HG03108 (cell line): ENCODE results near the gene TOX2.

Source experiments
- ATAC-seq: cut with Tn5 transposase; IDR thresholded peaks from one replicate; pipeline ENCODE4 v1.9.1; 2021; ENCODE audit warnings: moderate library complexity; ENCODE audit not compliant: unreplicated experiment

TOX2 gene

GRCh38 chr20:43955750-43956191, 41.1 kb downstream of the TOX2 start:
- no peak for ATAC-seq

- ATAC-seq = no peak
Measured at GRCh38 chr20:43957392-43957791, 42.7 kb downstream of the TOX2 start.

DNA sequence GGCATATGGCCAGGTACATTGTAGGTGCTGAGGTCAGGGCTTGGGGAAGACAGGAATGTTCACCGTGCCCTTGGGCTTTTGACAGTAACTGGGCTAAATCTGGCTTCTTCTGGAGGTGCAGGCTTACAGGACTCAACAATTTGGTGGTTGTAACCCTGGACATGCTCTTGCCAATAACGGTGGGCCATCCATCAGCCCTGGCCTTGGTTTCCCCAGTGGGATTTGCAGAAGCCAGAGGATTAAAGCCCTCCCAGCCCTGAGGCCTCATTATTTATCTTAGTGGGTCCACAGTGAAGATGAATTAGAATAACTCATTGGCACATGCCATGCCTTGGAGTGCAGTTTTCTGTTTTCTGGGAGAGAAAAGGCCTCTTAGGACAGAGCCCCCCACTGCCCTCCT, 44.0 kb downstream of the TOX2 start:
- no peak for ATAC-seq

DNA sequence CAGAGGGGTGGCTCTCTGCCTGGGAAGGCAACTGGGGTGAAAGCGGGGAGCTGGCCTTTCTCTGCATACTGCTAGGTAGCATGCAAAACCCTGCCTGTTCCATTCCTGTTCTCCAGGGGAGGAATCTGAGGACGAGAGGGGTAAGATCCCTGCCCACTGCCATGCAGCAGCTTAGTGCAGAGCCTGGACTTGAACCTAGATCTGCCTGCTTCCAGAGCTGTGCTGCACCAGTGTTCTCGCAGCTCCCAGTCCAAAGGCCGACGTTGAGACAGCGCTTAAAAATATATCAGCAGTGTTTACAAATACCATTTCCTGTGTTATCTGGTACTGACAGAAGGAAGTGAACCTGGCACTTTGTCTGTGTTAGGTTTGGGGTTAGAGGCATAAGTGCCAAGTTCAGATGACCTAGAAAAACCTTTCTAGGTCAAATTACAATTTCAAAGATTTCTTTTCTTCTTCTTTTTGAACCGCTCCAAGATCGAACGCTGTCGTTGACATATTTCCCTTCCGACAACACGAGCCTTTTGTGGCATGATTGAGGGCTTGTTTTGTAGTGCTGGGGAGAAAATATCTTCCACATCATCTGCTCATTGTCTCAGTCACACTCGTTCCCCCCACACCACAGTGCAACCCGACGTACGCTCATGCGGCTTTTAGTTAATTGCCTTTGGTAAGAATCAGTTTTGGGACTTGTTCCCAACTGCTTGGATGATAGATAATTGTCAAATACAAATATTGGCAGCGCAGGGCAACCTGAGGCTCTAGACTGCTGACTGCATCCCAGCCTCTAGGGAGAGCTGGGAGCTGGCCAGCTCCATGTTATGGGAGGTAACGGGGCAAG, 44.6 kb downstream of the TOX2 start:
- no peak for ATAC-seq

DNA sequence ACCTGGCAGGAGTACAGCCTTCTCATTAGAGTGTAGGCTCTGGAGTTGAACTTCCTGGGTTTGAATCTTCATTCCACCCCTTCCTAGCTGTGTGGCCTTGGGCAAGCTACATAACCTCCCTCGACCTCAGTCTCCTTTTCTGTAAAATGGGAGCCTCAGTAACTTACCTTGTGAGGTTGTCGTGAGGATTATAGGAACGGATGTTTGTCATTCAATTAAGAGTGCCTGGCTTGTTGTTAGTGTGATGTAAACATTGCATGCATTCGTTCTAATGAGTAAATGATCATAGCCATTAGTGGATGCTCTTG, 45.2 kb downstream of the TOX2 start:
- ATAC-seq = no peak

- no peak for ATAC-seq
Measured at GRCh38 chr20:43960231-43960630, 45.6 kb downstream of the TOX2 start.

GRCh38 chr20:43961116-43961515, 46.5 kb downstream of the TOX2 start:
- ATAC-seq = no peak

DNA sequence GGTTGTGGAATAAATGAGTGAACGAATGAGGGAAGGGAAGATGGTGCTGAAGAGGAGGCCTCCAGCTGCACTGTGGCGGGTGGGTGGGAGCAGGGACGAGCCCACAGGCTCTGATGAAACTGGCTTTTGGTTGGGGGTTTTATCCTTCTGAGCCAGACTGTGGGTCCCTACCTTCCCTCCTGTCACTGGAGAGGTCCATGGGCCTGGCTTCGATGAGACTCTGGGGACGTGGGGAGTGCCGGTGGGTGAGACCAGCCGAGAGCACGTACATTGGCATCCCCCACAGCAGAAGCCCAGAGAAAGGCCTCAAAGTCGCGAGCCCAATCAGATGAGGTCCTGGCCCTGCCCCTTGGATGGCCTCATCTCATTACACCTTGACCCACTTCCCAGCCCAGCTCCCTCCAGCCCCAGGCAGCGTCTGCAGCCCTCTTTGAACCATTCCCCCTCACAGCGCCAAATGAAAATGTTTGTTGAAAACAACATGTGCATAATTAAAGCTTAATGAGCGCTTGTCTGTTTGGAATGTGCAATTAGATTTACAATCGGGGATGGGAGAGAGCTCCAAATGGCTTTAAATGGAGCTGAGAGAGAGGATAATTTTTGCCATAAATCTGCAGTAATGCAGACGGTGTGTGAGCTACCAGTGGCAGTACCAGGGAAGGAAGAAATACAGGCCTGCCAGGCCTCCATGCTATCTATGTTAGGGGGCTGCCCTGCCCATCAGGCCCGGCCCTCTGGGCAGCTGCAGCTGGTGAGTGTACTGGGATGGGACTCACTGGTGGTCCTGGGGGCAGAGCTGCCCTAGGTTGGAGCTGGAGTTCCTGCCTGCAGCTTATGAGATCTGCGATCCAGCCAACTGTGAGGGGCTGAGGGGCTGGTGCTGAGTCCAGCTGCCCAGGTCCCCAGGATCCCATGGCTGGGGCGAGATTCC, 47.2 kb downstream of the TOX2 start:
- no peak for ATAC-seq

DNA sequence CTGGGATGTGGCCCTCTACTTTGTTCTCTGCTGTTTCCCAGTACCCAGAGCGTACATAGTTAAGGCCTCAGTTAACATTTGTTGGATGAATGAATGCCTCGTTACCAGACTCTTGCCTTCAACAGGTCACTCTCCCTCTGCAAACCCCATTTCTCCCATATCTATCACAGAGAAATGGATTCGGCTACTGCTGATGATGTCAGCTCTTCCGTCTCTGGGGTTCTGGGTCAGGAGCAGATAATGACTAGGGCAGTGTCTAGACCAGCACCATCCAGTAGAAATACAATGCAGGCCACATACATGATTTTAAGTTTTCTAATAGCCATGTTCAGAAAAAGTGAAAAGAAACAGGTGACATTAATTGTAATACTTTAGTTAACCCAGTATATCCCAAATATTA, 47.9 kb downstream of the TOX2 start:
- ATAC-seq = no peak

DNA sequence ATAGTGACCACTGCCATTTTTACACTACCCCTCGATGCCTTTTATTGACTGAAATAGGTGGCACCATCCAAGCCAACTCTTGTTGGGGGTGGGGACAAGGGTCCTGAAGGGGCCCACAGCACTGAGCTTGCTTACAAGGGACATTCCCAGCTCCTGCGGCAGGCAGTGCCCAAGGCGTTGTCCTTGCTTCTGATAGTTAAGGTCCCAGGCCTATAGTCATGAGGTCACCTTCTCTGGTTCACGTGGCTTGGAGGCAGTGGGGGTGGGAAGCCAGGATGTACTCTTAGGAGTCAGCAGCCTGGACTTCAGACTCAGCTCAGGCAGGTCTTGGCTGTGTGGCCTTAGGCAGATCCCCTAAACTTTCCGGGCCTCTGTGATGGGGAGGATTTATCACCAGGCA, 48.6 kb downstream of the TOX2 start:
- ATAC-seq = no peak

DNA sequence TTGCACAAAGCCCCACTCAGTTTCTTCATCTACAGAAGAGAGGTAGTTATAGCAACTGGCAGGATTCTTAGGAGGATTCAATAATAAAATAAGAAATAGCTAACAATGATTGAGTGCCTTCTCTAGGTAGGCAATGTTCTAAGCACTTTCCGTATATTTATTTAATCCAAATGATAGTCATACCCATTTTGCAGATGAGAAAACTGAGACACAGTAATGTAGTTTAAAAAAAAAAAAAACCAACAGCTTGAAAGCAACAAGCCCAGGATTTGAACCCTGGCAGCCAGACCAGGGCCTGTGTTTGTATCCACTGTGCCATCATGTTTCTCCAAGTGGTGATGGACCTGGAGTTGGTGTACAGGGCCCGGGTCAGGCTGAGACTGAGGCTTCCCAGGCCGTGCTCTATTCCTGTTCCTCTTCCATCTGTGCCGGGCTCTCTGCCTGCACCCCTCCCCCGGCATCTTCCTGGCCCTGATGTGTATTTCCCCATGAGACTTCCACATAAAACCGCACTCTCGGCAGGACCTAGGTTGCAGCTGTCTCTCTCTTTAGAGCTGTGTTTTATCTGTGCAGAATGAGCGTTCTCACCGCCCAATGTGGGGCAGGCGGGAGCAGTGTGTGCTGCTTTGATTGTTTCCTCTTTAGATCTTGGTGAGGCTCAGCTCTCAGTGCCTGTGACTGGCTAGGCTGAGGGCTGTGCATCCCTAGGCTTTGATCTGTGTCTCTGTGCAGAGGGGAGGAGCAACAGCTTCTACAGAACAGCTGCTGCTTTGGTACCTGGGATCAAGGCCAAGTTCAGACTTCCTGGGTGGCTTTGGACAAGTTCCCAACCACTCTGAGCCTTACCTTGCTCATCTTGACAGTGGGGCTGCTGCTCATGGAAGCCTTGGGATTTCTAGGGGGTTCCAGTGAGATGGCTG, 49.5 kb downstream of the TOX2 start:
- peak; percentile 51 for ATAC-seq

DNA sequence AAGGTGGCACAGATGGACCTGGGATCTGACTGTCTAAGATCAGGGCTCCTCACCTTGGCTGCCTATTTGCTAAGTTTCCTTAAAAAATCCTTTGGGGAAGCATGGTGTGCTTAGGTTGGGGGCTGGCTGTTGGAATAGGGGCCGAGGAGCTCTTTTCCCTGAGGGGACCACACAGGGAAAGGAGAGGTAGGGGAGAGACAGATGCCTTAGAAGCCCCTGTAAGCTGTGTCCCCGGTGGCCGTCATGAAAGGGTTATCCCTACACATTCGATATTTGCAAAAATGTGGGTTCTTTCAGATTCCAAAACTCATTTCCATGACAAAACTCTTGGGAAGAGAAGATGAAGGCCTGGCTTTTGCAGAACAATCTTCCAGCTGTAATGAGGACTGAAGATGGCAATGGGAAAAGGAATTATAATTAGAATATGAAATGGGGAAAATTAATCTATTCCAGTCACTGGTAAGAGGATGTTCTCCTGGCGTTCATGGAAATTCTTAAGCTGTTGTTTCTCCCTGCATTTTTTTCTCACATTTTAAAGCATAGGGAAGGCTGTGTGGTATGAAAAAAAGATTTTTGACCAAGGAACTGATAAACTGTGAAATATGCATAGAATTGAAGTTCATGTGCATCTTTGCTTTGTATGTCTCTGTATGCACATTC, 53.8 kb downstream of the TOX2 start:
- ATAC-seq = no peak

DNA sequence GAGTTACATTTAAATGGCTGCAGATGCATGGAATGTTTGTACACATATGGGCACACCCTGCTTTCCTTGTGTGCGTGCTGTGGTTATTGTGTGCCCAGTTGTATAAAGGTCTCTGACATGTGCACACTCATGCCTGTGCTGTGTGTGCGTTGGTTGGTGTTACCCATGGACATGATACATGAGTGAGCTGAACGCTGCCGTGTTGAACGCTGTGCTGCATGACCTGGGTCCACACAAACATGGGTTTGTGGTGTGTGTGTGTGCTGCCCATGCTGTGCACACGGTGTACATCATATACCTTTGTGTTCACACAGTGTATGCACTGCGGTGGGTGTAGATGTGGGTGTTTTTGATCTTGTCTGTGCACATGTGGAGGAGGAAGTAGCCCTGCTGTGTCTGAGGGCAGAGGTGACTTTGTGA, 54.4 kb downstream of the TOX2 start:
- ATAC-seq = no peak

DNA sequence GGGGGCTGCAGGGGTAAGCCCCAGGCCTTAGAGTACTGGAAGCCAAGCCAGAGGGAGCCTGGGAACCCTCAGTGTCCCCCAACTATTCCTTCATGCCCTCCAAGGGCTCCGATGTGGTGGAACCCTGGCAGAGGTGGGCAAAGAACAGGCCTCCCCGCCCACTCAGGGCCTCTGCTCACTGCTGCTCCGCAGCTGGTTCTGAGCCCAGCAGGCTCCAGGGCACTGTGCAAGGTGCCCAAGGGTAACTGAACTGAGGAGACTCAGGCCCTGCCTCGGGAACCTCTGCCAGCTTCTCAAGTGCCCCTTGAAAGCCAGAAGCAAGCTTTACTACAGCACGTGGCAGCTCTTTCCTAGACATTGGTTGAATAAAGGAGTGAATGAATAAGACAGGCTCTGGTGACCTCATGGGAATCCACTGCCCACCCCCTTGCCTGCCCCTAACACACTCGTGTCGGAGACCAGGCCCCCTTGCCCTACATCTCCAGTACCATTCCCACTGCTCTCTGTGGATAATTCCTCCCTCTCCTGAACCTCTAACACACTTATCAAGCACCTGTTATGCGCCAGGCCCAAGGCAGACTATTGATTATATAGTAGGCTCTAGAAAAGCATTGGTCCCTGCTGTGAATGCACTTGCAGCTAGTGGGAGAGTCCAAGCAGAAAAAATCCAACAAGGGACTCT, 55.0 kb downstream of the TOX2 start:
- ATAC-seq = no peak

- no peak for ATAC-seq
Measured at GRCh38 chr20:43971267-43971666, 56.6 kb downstream of the TOX2 start.

DNA sequence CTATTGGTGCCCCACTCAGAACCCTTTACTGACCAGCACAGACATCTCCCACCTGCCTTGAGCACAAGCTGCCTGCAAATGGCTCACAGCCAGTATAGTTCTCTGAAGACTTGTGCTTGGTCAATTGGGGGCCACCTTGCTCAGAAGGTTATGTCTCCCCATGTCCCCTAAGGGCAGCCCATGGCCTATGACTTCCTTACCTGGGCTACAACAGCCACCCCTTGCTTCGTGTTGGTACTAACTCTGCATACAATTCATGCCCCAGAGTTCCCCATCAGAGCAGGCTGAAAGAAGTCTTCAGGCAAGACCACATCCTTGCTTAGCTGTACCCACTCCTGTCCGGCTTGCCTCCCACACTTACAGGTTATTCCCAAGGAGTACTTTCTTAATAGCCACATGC, 57.4 kb downstream of the TOX2 start:
- no peak for ATAC-seq

DNA sequence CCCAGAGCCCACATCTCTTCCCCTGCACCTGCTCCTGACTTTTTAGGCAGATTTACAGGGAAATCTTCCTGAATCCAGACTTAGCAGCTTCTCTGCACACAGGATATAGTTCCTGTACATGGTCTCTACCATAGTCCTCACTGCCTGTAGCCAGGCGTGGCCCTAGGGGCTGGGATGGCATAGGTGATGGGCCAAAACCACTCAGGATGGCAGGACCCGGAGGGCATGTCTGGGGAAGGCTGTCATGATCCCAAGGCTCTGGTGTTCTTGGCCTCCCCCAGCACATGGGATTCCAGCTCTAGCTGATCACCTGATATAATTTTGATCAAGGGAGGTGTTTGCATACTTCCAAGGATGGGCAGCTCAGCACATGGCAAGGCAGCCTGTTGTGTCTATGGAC, 58.0 kb downstream of the TOX2 start:
- no peak for ATAC-seq

DNA sequence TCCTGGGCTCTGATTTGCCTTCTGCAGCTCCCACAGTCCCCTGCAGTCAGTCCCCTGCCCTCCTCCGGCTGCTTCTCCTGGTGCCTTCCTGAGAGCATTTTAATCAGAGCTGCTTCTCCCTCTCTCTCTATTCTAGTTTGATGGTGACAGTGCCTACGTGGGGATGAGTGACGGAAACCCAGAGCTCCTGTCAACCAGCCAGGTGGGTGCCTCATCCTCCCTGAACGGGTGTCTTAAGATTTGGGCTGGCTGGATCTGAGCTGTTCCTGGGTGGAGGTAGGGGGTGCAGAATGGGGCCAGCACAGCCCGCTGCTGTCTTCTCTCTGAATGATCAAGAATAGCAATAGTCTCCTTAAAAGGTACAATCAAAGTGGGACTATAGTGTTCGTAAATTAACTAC, 58.6 kb downstream of the TOX2 start:
- ATAC-seq = no peak

DNA sequence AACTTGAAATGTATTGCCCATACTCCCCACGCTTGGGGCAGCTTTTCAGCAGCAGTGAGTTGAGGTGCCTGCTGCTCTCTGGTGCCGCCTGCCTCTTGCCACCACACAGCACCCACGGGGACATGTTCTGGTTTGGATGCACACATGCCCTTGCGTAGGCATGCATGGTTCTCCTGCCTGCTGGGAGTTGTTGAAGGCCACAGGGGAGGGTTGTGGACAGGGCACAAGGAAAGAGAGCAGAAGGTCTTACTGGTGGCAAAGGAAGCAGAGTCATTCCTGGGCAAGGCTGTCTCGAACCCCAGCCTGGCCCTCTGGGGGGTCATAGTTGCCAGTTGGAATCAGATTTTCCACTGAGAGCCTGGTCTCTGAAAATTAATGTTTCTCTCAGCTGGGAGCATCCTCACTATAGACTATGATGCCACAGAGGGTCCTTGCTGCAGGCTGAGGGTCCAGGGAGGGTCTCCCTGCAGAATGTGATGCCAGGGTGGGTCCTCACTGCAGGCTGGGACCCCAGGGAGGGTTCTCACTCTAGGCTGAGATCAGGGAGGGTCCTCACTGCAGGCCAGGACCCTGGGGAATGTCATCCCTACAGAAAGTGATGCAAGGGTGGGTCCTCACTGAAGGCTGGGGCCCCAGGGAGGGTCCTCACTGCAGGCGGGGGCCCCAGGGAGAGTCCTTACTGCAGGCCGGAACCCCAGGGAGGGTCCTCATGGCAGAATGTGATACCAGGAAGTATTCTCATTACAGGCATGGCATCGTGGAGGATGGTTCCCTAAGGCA, 59.2 kb downstream of the TOX2 start:
- no peak for ATAC-seq
